NCI-H1694 (cell line): ENCODE data around the gene RGS3.
"Not testable (repeated sequence)": the region's sequence is repeated elsewhere in the genome, so short reads cannot be mapped to it uniquely, and the experiment has no call there.

ENCODE experiments used
- DNase-seq: peaks from one replicate; lab custom pipeline; 2025; lab: John Stamatoyannopoulos, UW

The RGS3 gene

DNA sequence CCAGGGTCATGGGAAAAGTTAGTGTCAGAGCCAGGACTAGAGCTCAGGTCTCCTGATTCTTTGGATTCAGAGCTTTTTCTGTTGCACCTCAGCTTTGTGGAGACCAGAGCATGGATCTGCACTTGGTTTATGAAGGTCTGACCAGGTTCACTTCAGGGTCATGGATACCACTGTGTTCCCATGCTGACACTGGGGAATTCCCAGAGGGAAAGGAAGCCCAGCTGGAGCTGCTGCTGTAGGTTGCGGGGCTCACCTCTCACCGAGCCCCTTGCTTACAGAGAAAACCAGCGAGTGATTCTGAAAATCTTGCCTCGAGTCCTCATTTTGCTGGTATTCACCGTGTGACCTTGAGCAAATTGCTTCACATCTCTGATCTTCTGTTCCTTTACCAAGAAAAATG is 83.0 kb downstream of the RGS3 start:
- DNase-seq, result no peak

DNA sequence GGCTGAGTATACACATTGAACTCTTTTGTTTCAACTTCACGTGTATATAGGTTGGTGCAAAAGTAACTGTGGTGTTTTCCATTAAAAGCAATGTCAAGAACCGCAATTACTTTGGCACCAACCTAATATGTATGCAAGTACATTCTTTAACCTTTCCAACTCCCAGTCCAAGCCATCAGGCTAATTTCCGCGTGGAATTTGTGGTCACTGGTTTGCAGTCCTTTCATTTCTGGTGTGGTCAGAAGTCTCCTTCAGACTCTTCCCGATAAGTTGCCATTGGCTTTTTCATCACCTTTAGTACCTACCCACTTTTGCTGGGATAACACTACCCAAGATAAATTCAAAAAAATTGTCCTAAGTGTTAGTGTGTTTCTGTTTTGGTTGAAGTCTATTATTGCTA is 84.0 kb downstream of the RGS3 start:
- no peak for DNase-seq

DNA sequence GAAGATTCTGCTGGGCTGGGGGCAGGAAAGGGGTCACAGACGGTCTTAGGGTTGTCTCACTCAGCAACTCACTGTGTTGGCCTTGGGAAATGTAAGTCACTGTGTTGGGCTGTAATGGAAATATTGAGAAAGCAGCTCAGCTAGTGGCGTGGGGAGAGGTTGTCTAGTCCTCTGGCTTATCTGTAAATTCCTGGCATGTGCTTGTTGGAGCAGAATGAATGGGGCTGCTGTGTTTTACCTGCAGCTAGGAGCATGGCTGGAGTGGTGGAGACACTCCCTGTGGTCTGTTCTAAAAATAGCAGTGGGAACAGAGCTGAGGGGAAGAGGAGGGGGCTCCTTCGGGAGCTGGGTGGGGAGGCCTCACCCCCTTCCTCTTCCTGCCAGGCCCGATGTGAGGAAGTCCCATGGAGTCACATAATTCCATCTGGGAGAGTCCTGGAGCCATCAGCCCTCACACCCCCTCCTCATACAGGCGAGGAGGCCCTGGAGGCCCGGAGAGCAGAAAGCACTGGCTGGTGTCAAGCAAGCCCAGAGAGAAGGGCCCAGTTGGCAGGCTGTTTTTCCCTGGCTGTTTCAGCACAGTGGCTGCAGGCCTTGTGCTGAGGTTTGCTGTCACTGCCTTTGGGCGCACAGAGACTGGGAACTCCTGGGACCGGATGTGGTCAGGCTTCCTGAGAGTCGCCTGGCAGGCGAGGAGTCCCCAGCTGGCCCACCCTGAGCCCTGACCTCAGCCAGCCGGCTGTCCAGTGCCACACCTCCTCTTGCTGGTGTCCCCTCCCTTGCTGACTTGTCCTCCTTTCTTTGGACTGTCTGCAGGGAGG is 84.9 kb downstream of the RGS3 start:
- no peak for DNase-seq

DNA sequence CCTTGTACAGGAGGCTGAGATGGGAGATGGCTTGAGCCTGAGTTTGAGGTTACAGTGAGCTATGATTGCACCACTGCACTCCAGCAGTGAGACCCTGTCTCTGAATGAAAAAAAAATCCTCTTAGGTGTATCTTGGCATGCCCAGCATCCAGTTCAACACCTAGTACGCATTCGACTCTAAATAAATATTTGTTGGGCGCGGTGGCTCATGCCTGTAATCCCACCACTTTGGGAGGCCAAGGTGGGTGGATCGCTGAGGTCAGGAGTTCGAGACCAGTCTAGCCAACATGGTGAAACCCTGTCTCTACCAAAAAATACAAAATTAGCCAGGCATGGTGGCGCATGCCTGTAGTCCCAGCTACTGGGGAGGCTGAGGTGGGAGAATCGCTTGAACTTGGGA is 86.4 kb downstream of the RGS3 start:
- DNase-seq, result not testable (repeated sequence)

DNA sequence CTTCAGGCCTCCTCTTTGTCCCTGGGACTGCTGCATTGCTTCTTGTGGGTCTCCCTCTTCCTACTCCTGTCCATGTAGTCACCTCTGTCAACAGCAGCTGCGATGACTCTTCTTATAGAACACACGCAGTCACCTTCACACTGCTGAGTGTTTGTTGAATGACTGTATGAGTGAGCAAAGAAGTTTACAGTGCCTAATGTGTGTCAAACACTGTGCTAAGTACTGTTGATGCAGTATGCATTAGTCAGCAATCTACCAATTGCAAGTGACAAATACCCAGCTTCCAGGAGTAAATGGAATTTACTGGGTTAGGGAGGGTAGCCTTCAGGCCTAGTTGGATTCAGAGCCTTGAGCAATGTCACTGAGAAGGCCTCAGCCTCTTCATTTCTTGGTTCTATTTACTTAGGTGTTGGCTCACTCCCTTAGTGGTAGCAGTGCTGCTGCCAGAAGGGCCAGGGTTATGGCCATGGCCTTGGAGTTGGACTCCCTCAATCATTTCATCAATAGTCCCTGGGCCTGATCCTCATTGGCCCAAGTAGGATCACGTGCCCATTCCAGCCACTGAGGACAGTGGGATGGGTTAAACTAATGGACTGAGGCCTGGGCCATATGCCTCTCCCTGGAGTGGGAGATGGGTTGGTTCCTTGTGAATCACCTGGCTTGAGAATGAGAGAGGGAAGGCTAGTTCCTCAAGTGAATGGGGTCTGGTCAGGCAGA is 93.5 kb downstream of the RGS3 start:
- no peak for DNase-seq

DNA sequence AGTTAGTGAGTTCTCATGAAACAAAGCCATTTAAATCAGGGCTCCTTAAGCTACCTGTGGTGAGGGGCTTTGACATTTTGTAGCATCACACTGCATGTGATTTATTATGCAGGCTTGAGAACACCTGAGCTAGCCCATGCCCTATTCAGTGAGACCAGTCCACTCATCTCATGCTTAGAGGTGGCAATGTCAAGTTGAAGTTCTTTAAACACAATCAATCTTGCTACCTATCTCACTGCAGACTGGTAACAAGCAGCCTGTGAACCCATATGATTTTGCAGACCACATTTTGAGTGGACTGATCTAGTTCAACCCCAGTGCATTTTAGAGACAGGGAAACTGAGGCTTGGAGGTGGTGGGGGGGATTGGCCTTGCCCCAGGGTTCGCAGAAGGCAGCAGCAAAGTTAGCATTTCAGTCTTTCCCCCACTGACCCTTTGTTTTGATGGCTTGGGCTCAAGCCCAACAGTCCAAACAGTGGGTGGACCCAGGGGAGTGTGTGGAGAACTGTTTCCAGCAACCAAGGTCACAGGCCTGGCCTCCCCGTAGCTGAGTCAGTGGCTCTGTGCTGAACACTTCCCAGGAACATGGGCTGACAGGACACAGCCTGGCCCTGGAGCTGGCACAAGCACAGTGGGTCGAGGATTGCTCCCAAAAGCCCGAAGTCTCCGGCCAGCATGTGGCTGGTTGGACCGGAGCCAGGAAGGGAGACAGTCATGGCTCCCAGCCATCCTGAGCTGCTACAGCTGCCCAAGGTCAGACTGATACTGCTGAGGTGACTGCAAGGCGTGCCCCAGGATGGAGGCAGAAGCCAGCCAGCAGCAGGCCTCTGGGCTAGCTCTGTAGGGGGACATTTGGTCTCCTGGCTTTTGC is 95.3 kb downstream of the RGS3 start:
- no peak for DNase-seq

DNA sequence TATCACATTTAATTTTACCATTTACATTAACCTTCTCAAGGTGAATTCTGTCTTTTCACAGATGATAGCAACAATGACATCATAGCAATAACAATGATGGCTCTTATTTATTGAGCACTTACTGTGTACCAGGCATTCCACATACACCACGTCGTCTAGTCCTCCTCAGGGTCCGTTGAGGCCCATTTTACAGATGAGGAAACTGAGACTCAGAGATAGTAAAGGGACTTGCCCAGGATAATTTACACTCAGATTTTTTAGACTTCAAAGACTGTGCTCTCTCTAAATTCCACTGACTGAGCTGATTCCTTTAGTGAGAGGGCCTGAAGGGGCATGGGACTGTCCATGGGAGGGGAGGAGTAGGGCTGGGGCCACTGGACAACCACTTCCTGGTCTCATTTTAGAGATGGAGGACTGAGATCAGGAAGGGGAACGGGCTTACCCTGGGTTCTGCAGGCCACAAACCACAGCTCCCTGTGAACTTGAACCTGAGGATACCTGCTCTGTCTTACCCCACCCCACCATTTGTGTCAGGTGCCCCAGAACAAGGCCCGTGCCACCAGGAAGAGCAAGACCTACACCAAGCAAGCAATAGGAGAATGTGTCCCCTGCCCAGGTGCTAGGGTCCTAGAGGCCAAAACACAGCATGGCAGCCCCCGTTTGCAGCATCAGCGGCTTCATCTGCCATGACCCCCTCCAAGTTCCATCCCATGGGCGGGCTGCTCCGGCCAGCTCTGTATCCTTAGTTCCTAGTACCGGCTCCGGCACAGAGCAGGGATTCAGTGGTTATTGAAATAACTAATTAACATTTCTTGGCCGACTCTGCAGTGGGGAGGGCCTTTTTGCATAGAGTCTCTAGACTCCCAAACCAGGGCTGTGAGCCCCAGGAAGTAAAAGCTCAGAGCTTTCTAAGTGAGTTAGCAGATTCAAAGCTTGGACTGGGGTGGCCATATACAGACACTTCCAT is 96.6 kb downstream of the RGS3 start:
- no peak for DNase-seq

DNA sequence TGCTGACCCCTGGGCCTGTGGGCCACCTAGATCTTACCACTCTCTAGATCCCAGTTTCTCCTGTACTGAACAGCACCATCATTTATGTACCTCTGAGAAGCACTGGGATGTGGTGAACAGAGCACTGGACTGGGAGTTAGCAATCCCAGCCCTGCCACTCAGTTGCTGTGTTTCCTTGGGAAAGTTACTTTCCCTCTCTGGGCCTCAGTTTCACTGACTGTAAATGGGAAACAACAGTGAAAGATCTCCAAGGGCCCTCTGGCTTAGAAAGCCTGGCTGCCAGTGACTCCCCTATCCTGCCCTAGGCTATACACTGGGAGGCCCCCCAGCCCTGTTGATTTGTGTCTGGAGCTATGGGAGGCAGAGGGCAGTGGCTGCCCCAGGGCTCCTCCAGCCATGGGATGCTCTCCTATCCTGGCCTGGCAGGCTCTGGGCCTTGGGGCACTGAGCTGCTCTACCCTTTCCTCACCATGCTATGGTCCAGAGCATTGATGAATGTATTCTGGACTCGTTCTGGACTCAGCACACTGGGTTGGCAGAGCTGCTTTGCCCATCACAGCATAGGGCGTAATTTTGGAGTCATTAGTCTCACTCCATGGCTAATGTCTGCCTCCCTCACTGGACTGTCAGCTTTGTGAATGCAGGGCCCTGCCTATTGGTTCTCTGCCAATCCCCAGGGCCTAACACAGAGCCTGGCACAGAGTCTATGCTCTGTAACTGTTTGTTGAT is 99.3 kb downstream of the RGS3 start:
- DNase-seq, result no peak

DNA sequence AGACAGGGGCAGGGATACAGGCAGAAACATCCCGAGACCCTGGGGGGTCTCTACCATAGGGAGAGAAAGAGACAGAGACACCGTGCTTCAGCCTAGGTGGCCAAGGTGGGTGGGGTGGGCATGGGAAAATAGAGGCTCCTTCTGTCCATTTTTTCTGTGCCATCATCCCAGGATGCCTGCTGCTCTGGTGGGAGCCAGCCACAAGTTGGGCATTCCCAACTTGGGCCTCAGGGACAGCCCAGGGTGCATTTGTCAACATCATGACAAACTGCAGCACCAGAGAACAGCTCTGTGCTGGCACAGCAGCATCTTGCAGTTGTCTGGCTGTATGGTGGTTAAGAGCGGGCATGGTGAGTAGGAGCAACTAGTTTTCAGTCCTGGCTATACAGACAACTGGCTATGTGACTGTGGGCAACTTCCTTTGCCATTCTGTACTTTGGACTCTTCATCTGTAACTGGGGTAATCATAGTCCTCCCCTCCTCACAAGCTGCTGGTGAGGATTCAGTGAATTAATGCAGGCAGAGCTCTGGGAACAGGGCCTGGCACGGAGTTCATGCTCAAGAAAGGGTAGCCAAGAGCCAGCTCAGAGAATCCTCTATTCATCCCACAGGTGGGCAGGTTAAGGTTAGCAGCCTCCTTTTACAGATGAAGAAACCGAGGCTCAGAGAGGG is 100.4 kb downstream of the RGS3 start:
- DNase-seq, result no peak

DNA sequence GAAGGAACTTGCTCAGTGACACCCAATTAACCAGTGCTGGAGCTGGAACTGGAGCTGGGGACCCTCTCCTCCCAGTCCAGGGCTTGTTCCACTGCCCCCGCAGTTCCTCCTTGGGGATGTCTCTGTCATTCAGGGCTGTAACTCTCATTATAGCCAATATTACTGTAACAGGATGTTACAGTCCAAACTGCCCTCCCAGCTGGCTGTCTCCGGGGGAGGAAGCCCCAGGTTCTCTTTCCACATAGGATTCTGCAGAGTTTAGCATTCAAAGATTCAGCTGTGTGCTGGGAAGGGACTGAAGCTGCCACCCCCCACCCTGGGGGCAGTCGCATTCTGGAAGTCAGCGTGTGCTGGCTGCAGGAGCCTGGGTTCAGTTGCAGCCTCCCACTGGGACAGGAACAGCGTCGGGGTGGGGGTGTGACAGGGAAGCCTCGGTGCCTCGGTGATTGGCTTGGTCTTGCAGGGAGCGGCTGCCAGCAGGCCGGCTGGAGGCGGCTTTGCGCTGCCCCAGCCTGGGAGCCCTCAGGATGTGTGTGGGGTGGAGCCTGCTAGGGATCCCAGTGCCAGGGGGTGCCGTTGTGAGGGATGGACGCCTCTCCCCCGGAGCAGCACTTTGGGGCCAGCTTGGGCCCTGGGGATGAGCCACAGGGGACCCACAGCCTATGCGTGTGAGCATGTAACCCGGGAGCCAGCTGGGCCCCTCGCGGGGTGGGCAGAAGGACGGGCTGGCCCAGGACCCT is 101.1 kb downstream of the RGS3 start:
- DNase-seq, result no peak

DNA sequence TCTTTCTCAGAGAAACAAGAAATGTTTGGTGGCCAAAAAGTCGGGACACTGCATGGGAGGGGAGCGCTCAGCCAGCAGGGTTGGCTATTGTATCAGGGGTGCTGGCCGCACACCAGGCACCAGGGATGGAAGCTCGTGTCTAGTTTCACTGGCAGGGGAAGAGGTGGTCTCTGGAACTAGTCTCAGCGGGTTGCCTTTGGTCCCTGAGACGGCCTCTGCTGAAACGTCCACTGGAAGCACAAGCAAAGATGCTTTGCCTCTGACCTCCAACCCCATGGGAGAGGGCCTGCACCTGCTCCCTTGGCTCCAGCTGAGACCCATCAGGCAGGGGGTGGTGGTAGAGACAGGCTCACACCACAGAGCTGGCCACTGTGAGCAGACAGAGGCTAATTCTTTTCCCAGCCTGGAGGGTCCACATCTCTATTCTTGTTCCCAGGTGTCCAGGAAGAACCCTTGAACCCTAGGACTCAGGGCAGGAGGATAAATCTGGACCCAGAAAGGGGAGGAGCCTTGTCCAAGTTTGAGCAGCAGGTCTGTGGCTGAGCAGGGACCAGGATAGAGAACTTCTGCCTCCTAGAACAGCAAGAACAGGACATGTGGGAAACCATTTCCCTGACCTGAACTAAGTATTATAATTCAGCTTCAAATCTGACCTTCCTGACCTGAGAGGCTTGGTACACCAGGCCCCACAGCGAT is 102.6 kb downstream of the RGS3 start:
- DNase-seq, result no peak

DNA sequence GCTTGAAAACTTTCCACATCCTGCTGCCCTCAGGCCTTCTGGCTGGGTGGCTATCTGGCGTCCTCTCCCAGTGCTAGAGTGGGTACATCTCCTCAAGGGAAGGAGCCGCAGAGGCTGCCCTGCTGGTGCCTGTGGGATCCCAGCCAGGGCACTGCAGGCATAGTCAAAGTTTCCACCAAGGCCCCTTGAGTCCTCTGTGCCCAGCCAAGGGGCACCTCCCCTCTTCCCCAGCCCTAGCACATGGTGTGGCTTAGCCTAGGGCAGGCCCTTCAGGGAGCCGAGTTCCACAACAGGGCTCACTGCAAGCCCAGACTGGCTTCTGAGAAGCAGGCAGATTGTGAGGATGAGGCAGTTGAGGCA is 103.2 kb downstream of the RGS3 start:
- no peak for DNase-seq

DNA sequence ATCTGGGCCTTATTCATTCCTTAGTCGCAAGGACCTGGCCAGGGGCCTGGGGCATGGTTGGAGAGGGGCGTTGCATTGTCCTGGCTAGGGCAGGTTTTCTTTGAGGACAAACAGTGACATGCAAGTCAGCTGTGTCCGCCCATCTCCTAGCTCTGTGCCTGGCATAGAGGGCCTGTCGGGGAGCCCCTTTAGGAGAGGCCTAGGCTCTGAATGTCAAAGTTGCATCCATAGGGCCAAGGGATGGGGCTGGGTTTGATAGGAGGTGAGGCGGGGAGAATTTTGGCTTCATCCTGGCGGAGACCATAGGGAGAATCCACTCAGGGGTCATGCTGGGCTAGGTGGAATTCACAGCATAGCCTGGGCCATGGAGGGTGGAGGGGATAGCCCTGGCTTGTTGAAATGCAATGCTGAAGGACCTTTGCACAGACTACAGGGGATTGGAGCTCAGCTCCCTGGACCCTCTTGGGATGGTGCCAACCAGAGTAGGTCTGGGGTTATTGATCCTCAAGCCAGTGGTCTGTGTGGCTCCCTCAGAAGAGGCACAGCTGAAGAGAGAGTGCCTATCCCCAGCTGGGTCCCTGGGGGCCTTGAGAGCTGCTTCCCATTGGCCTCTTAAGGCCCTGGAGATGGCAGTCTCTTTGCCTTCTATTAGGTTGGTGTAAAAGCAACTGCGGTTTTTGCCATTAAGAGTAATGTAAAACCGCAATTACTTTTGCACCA is 104.0 kb downstream of the RGS3 start:
- DNase-seq, result no peak

DNA sequence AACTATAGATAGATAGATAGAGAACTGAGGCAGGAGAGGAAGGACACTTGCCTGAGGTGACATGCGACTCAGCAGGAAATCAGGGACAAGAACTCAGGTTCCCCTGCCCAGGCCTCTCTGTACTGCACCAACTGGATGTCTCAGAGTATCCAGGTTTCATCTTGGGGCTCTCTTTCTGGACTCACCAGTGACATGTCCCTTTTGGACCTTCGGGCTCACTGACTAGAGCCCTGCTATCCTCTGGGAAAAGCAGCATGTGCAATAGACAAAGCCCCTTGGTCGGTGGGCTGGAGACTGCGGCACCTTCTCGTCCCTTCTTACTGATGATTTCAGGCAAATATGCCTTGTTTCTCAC is 104.5 kb downstream of the RGS3 start:
- no peak for DNase-seq

DNA sequence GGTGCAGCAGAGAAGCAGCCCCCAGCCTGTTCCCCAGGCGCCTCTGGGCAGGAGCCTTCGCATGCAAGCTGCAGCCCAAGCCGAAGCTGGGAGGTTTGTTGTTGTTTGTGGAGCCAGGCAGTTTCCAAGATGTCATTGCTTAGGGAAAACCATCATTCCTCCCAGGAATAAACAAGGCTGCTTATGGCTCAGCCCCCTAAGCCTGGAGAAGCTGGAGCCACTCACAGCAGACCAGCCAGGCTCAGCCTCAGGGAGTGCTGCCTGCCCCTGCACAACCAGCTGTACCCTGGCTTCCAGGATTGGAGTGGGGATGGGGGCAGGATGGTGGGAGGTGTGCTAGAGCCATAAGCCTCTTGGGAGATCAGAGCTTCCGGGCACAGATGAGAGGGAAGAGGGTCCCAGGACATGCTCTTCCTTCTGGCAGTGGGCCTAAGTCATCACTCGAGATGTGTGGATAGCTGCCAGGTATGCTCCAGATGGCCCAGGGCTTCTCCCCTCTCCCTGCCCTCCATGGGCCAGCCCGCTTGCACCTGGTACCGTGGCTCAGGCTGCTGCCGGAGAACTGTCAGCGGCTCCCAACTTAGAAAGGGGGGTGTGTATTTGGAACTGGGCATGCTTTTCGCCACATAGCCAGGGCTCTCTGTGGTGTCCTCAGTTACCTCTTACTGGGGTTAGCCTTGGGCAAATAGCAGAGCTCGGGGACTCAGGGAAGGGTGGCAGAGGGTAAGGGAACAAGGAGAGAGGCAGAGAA is 105.2 kb downstream of the RGS3 start:
- peak; percentile 44 for DNase-seq

DNA sequence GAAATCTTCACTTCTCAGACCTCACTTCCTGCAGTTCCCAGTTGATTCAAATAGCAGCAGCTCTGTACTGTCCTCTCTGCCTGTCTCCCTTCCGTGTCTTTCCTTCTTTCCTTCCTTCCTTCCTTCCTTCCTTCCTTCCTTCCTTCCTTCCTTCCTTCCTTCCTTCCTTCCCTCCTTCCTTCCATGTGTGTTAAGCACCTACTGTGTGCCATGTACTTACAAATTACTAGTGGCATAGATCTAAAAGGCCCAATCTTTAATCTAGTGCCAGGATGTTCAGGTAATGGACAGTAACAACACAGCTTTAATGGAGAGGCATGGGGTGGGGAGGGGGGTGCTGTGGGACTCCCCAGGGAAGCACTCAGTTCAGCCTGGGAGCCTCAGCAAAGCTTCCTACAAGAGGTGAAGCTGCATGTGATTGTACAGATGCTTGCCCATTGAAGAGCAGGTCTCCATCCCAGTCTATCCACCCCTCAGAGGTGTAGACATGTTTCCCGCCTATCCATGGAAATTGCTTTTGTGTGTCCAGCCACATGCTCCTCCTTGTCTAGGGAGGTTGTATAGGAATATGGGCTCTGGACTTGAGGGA is 106.0 kb downstream of the RGS3 start:
- DNase-seq, result no peak

DNA sequence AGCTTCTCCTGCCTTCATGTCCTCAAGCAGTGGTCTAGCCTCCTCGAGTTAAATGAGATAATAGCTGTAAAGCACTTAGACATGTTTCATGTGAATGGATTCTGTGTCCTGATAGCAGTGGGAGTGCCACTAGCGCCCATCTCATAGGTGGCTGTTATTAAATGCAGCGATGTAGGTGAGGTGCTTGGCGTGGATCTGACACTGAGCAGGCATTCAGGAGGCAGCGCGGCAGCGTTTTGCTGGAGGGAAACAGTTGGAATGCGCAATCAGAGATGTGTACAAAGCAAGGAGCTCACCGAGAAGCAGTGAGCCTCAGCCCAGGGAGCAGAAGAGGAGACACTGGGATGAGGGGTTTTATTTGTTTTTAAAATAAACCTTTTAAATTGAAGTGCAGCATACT is 106.6 kb downstream of the RGS3 start:
- DNase-seq, result no peak
